ENCODE measurements around the gene SREBF1. TPM values are rescaled to one million over a fixed set of nuclear protein-coding genes. Genes with fewer than 3 reads are reported as not detected.

SREBF1 gene
- total RNA-seq, 2 experiments from 2014 or later = 103 to 116 TPM

DNA sequence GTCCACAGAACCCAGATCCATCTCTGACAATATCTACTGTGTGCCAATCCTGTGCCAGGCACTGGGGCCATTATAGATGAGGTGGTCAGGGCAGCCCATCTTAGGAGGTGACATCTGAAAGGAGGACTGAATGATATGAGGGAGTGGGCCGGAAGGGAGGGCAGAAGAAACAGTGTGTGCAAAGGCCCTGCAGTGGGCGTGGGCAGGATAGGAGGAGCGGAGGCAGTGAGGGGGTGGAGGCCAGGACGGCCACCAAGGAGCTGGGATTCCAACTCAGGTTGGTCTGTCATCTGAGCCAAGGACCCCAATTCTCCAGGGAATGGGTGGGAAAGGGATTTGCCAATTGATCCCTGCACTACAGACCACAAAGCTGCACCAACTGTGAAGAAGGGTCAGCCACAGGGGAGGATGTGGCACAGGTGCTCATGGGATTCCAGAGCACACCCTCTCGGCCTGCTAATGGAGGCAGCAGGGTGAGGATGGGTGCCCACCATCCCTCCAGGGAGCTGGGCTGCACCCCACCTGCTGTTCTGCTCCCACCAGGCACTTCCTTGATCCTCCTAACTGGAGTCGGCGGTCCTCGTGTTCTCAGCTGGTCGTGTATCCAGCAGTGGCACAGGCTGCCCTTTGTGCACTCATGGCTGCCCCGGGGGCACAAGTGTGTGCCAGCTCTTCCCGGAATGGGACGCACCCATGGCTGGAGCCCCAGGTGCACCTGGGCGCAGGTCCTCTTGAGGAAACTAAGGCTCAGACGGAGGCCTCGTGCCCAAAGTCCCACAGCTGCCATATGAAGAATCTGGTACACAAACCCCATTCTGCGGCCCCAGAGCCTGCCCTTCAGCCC lies 9.6 kb downstream of the SREBF1 start:
- peak overlapping the region; percentile 95 for H3K27ac Mint-ChIP-seq
- no peaks in the 10 kb centered on the region for H3K27me3 Mint-ChIP-seq
- TF ChIP-seq, protein P1, sequence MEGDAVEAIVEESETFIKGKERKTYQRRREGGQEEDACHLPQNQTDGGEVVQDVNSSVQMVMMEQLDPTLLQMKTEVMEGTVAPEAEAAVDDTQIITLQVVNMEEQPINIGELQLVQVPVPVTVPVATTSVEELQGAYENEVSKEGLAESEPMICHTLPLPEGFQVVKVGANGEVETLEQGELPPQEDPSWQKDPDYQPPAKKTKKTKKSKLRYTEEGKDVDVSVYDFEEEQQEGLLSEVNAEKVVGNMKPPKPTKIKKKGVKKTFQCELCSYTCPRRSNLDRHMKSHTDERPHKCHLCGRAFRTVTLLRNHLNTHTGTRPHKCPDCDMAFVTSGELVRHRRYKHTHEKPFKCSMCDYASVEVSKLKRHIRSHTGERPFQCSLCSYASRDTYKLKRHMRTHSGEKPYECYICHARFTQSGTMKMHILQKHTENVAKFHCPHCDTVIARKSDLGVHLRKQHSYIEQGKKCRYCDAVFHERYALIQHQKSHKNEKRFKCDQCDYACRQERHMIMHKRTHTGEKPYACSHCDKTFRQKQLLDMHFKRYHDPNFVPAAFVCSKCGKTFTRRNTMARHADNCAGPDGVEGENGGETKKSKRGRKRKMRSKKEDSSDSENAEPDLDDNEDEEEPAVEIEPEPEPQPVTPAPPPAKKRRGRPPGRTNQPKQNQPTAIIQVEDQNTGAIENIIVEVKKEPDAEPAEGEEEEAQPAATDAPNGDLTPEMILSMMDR (IDR thresholded peaks at IDR 0.05) = no peak
- DNase-seq (no peak), ATAC-seq (no peak)
- CTCF ChIA-PET = interaction anchor here (0.9 to 4.0 kb wide), 5 partner anchors 9 to 34 kb away, joined by 3 to 15 read pairs (median 3); partner anchors contain the start of gene SREBF1
- H3K36me3 Mint-ChIP-seq (ENCODE audit: low read depth) = peaks cover 48% of the 10 kb centered on the region
- H3K4me1 Mint-ChIP-seq (ENCODE audit: low read depth) = peaks cover 85% of the 10 kb centered on the region
- H3K9me3 Mint-ChIP-seq = no peaks in the 10 kb centered on the region
- H3K4me3 Mint-ChIP-seq = peak overlapping the region; percentile 31
- POLR2A ChIA-PET = interaction anchor here (0.7 to 22.2 kb wide), 9 partner anchors 4 to 144 kb away, joined by 3 to 617 read pairs (median 3); partner anchors contain the start of gene SREBF1
- intact Hi-C loops (cut with micrococcal nuclease) = no loop called here

DNA sequence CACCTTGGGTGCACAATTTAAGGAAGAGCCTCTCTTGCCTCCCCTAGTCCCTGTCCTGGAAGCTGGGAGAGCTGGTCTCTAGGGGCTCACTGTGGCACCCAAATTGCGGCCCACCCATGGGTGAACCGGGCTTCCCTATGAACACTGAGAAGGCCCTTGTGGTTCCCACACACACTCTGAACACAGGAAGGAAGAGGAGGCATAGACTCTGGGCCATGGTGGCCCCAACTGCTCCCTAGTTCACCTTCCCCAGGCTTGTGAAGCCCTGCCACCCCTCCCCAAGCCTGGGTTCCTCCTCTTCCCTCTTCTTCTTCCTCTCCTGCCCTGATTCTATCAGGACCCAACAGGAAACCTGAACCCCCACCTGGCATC lies 10.5 kb downstream of the SREBF1 start:
- TF ChIP-seq, protein P1 (IDR thresholded peaks at IDR 0.05) = no peak
- ChIA-PET POLR2A (interaction anchor here (0.7 to 22.2 kb wide), 5 partner anchors 7 to 120 kb away, joined by 3 to 617 read pairs (median 3); partner anchors contain the start of gene SREBF1), CTCF (interaction anchor here (0.8 to 4.0 kb wide), 6 partner anchors 10 to 207 kb away, joined by 3 to 15 read pairs (median 4); partner anchors contain the start of gene SREBF1)
- intact Hi-C loops (cut with micrococcal nuclease) = no loop called here
- Mint-ChIP-seq H3K4me1 (ENCODE audit: low read depth) (peaks cover 87% of the 10 kb centered on the region), H3K36me3 (ENCODE audit: low read depth) (peaks cover 49% of the 10 kb centered on the region), H3K27me3 (no peaks in the 10 kb centered on the region), H3K4me3 (peak overlapping the region; percentile 31), H3K27ac (peak overlapping the region; percentile 95), H3K9me3 (no peaks in the 10 kb centered on the region)
- DNase-seq (no peak), ATAC-seq (no peak)

DNA sequence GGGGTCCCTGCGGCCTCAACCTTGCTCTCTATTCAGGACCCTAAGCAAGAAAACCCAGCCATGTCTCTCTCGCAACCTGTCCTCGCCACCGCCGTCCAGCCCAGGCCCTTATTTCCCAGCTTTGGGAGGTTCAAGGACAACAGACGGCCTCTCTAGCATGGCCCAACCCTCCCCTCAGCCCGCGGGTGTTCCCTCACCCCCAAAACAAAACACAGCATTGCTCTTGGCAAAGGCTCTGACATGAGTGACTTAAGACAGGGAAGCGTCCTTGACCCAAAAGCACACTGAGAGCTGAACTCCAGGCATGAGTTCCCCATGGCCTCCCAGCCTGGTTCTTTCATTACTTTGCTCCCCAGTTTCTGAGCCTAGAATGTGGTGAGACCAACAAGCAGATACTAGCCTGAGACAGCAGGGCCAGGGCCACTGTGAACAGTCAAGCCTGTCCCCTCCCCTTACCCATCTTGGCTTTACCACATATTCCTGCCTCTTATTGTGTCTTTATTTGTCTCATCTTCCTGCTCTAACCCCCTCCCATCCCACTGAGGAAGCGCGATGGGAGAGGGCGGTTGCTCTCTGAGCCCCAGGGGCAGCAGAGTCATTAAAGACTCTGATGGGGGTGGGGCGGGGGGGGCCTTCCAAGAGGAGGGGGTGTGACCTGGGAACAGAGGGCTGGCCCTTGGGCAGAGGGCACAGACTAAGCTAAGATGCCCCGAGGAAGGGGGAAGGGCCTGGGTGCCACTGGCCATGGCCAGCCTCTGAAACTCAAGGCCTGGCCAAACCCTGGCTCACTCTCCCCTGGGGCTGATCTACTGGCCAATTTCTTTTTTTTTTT lies 11.8 kb downstream of the SREBF1 start:
- TF ChIP-seq, protein P1 (IDR thresholded peaks at IDR 0.05) = no peak
- peaks cover 89% of the 10 kb centered on the region for H3K4me1 Mint-ChIP-seq (ENCODE audit: low read depth)

DNA sequence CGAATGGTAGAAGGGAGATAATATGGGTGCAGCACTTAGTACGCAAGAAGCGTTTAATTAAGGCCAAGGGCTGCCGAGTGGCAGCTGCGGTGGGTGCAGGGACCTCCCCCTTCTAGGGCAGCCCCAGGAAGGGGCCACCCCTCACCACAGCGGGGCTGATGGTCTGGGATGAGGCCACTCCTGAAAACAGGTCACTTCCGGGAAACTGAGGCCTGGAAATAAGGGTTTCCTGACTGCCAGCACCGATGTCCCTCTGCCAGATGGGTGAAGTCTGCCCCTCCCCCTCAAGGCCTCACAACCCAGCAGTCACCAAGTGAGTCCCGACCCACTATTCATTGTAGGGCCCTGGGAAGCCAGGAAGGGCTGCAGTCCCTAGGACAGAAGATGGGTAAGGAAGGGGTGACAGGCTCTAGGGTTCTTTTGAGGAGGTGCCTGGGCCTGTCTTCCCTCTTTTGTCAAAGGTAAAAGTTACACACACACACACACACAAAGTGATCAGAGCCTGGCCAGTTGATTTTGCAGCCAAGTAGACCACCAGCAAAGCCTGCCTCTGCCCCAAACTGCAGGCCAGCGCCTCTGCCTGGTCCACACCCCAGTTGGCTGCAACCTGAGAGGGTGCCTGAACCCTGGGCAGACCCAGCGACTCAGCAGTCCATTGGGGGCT lies 12.5 kb downstream of the SREBF1 start:
- ChIA-PET POLR2A (interaction anchor here (0.8 to 22.2 kb wide), 5 partner anchors 9 to 38 kb away, joined by 3 to 617 read pairs (median 7); partner anchors contain the start of gene SREBF1), CTCF (interaction anchor here (1.1 kb wide), 1 partner anchor 95 kb away, joined by 3 read pairs; no protein-coding TSS in a partner anchor)
- DNase-seq = peak; percentile 71
- H3K27ac Mint-ChIP-seq = peak overlapping the region; percentile 97
- H3K36me3 Mint-ChIP-seq (ENCODE audit: low read depth) = peaks cover 52% of the 10 kb centered on the region
- intact Hi-C loops (cut with micrococcal nuclease) = no loop called here
- H3K4me1 Mint-ChIP-seq (ENCODE audit: low read depth) = peaks cover 91% of the 10 kb centered on the region
- H3K9me3 Mint-ChIP-seq = no peaks in the 10 kb centered on the region
- H3K4me3 Mint-ChIP-seq = peak overlapping the region; percentile 75
- no peaks in the 10 kb centered on the region for H3K27me3 Mint-ChIP-seq
- peak; percentile 51 for ATAC-seq
- TF ChIP-seq, protein P1 (IDR thresholded peaks at IDR 0.05) = no peak

More for the DNA sequence above, 11.8 kb downstream of the SREBF1 start:
- intact Hi-C loops (cut with micrococcal nuclease) = no loop called here
- ChIA-PET POLR2A (interaction anchor here (0.6 to 22.2 kb wide), 6 partner anchors 8 to 77 kb away, joined by 3 to 617 read pairs (median 7); partner anchors contain the start of gene SREBF1), CTCF (interaction anchor here (1.1 to 4.0 kb wide), 5 partner anchors 12 to 208 kb away, joined by 3 to 15 read pairs (median 4); partner anchors contain the start of gene SREBF1)
- Mint-ChIP-seq H3K9me3 (no peaks in the 10 kb centered on the region), H3K27me3 (no peaks in the 10 kb centered on the region), H3K4me3 (peak overlapping the region; percentile 75), H3K36me3 (ENCODE audit: low read depth) (peaks cover 51% of the 10 kb centered on the region), H3K27ac (peak overlapping the region; percentile 97)
- DNase-seq = no peak
- ATAC-seq = no peak
